ENCODE measurements around the gene RGS6. TPM values are rescaled to one million over a fixed set of nuclear protein-coding genes. Genes with fewer than 3 reads are reported as not detected.

RGS6 gene
- total RNA-seq, 2 experiments from 2014 or later, result not detected

DNA sequence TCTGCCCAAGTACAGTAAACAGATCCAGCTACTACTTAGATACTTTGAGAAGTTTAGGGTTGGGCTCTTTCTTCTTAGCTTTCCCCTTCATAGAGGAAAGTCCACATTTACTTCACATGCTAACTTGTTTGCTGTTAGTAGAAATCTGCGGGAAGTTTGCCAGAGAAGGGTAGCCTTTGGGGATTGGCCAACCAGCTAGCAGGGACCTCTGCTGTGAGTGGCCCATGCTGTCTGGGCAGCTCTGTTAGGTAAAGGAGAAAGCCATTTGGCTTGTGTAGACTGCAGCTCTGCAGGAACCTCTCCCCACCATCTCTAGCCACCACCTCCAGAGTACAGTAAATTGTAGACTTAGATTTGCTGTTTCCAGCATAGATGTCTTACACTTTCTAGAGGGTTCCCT, 193.9 kb downstream of the RGS6 start:
- peaks cover 5% of the 10 kb centered on the region for H3K27me3 Mint-ChIP-seq
- H3K27ac Mint-ChIP-seq, result no peak overlapping the region
- no peaks in the 10 kb centered on the region for H3K36me3 Mint-ChIP-seq (ENCODE audit: low read depth)
- H3K27me3 ChIP-seq (ENCODE audit: control insufficient read depth in 1 of 2, insufficient read depth in 2 of 2, low read length in 2 of 2), result peaks cover 0 to 3% of the 10 kb centered on the region in 2 experiments
- no peak overlapping the region for H3K4me3 Mint-ChIP-seq
- H3K4me3 ChIP-seq (ENCODE audit: low read length), result no peak overlapping the region
- no peaks in the 10 kb centered on the region for H3K9me3 Mint-ChIP-seq
- H3K9me3 ChIP-seq (ENCODE audit: control insufficient read depth in 1 of 2, insufficient read depth in 1 of 2, low read length in 2 of 2), result no peaks in the 10 kb centered on the region
- TF ChIP-seq, protein P1, sequence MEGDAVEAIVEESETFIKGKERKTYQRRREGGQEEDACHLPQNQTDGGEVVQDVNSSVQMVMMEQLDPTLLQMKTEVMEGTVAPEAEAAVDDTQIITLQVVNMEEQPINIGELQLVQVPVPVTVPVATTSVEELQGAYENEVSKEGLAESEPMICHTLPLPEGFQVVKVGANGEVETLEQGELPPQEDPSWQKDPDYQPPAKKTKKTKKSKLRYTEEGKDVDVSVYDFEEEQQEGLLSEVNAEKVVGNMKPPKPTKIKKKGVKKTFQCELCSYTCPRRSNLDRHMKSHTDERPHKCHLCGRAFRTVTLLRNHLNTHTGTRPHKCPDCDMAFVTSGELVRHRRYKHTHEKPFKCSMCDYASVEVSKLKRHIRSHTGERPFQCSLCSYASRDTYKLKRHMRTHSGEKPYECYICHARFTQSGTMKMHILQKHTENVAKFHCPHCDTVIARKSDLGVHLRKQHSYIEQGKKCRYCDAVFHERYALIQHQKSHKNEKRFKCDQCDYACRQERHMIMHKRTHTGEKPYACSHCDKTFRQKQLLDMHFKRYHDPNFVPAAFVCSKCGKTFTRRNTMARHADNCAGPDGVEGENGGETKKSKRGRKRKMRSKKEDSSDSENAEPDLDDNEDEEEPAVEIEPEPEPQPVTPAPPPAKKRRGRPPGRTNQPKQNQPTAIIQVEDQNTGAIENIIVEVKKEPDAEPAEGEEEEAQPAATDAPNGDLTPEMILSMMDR (IDR thresholded peaks at IDR 0.05), result no peak
- ATAC-seq (ENCODE audit: poor library complexity) (no peak), DNase-seq (no peak)
- ChIA-PET CTCF (no interaction called here), POLR2A (no interaction called here)
- no peak overlapping the region for H3K27ac ChIP-seq (ENCODE audit: low read depth in 1 of 2, low read length in 2 of 2)
- H3K36me3 ChIP-seq (ENCODE audit: insufficient read depth, low read length), result no peaks in the 10 kb centered on the region
- intact Hi-C loops (cut with DNase I, micrococcal nuclease), result no loop called here
- H3K4me1 ChIP-seq (ENCODE audit: insufficient read depth, low read length), result no peaks in the 10 kb centered on the region
- no peaks in the 10 kb centered on the region for H3K4me1 Mint-ChIP-seq (ENCODE audit: low read depth)

DNA sequence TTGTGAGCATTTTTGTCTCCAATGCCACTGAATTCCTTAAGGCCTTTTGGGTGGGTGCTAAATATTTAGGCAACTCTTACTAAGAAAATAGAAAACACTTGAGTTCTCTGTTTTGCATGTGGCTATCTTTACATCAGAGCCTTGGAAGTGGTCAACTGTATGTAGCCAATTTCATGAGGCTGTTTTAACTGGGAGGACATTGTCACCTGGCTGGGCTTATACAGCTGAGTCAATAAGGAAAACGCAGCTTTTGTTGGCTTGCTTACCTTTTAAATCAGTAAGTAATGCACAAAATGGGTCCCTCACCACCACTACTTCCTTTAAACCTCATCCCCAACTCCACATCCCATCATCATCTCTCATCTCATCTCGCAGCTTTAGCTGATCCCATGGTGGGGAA, 194.3 kb downstream of the RGS6 start:
- TF ChIP-seq, protein P1 (IDR thresholded peaks at IDR 0.05), result no peak
- no peaks in the 10 kb centered on the region for H3K9me3 ChIP-seq (ENCODE audit: control insufficient read depth in 1 of 2, insufficient read depth in 1 of 2, low read length in 2 of 2)
- intact Hi-C loops (cut with DNase I, micrococcal nuclease), result no loop called here
- H3K36me3 ChIP-seq (ENCODE audit: insufficient read depth, low read length), result no peaks in the 10 kb centered on the region
- H3K27ac ChIP-seq (ENCODE audit: low read depth in 1 of 2, low read length in 2 of 2), result no peak overlapping the region
- Mint-ChIP-seq H3K27ac (no peak overlapping the region), H3K4me3 (no peak overlapping the region), H3K36me3 (ENCODE audit: low read depth) (no peaks in the 10 kb centered on the region), H3K27me3 (peaks cover 5% of the 10 kb centered on the region), H3K4me1 (ENCODE audit: low read depth) (no peaks in the 10 kb centered on the region), H3K9me3 (no peaks in the 10 kb centered on the region)
- no peaks in the 10 kb centered on the region for H3K4me1 ChIP-seq (ENCODE audit: insufficient read depth, low read length)
- ATAC-seq (ENCODE audit: poor library complexity) (no peak), DNase-seq (no peak)
- CTCF ChIA-PET, result no interaction called here
- peaks cover 0 to 3% of the 10 kb centered on the region in 2 experiments for H3K27me3 ChIP-seq (ENCODE audit: control insufficient read depth in 1 of 2, insufficient read depth in 2 of 2, low read length in 2 of 2)
- no peak overlapping the region for H3K4me3 ChIP-seq (ENCODE audit: low read length)
- POLR2A ChIA-PET, result no interaction called here

DNA sequence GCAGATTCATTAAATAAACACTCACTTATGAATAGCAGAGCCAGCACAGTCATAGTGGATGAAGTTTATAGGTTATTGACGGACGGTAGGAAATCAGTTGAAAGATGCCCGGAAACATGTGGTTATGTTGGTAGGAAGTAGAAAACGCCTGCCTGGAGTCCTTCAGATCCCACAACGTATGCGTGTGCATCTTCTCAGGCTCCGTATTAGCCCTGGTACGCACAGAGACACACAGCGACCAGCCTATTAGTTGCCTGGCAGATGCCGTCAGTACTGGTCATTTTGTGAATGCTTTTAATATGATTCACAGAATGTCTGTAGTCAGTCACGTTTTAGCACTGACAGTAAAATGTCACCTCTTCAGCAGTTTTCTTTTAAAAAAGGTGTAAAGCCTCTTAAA, 196.4 kb downstream of the RGS6 start:
- Histone ChIP-seq H3K9me3 (ENCODE audit: control insufficient read depth in 1 of 2, insufficient read depth in 1 of 2, low read length in 2 of 2) (no peaks in the 10 kb centered on the region), H3K27ac (ENCODE audit: low read depth in 1 of 2, low read length in 2 of 2) (no peak overlapping the region), H3K36me3 (ENCODE audit: insufficient read depth, low read length) (no peaks in the 10 kb centered on the region), H3K4me3 (ENCODE audit: low read length) (no peak overlapping the region), H3K4me1 (ENCODE audit: insufficient read depth, low read length) (no peaks in the 10 kb centered on the region), H3K27me3 (ENCODE audit: control insufficient read depth in 1 of 2, insufficient read depth in 2 of 2, low read length in 2 of 2) (peaks cover 0 to 3% of the 10 kb centered on the region in 2 experiments)
- Mint-ChIP-seq H3K9me3 (no peaks in the 10 kb centered on the region), H3K4me3 (no peak overlapping the region), H3K27ac (no peak overlapping the region), H3K36me3 (ENCODE audit: low read depth) (no peaks in the 10 kb centered on the region), H3K27me3 (peaks cover 15% of the 10 kb centered on the region), H3K4me1 (ENCODE audit: low read depth) (no peaks in the 10 kb centered on the region)
- DNase-seq (no peak), ATAC-seq (ENCODE audit: poor library complexity) (no peak)
- intact Hi-C loops (cut with DNase I, micrococcal nuclease), result no loop called here
- ChIA-PET POLR2A (no interaction called here), CTCF (no interaction called here)
- TF ChIP-seq, protein P1 (IDR thresholded peaks at IDR 0.05), result no peak

All from CD4-positive, alpha-beta T cell (primary cell).